ENCODE measurements around the gene TPPP. TPM values are rescaled to one million over a fixed set of nuclear protein-coding genes. Genes with fewer than 3 reads are reported as not detected.

TPPP gene
- total RNA-seq, 1 experiment from 2014 or later = 3.9 TPM

- Histone ChIP-seq H3K36me3 (ENCODE audit: control insufficient read depth in 1 of 2, insufficient read depth in 2 of 2, low read length in 2 of 2) (0 out of 4 replicates have a peak, but pooled peaks cover 0 to 3% of the 10 kb centered on the region in 2 experiments), H3K9ac (ENCODE audit: low read length) (no peak overlapping the region), H3K4me2 (ENCODE audit: low read length) (no peak overlapping the region), H3K27ac (ENCODE audit: low read depth, low read length) (no peak overlapping the region), H3K4me3 (replicated peaks in 1 of 2; ENCODE audit: low read depth in 1 of 2, low read length in 2 of 2) (no peak overlapping the region), H3K9me2 (ENCODE audit: insufficient read depth) (no peaks in the 10 kb centered on the region), H4K20me1 (ENCODE audit: insufficient read depth) (no peaks in the 10 kb centered on the region), H3K4me1 (ENCODE audit: control insufficient read depth in 1 of 2, insufficient read depth in 2 of 2, low read length in 2 of 2) (peaks cover 0 to 33% of the 10 kb centered on the region in 2 experiments; a peak in 2 of 4 replicates), H3K9me3 (ENCODE audit: control insufficient read depth in 1 of 2, insufficient read depth in 1 of 2, low read depth in 1 of 2, low read length in 2 of 2) (no peaks in the 10 kb centered on the region), H2AFZ (ENCODE audit: low read depth, low read length, poor library complexity, severe bottlenecking) (no peak overlapping the region), H3K27me3 (ENCODE audit: insufficient read depth, low read length) (no peaks in the 10 kb centered on the region), H3K79me2 (ENCODE audit: insufficient read depth, low read length) (no peaks in the 10 kb centered on the region)
- ChIA-PET RAD21 (ENCODE audit: low non-redundant PET in 1 of 2, low total read pairs in 2 of 2, uncharacterized antibody in 2 of 2, unreplicated experiment in 2 of 2) (interaction anchor here (0.6 to 0.7 kb wide), 2 partner anchors 15 to 352 kb away, joined by 3 to 4 read pairs; no protein-coding TSS in a partner anchor), POLR2A (no interaction called here), CTCF (interaction anchor here (0.8 to 2.1 kb wide), 4 partner anchors 14 to 353 kb away, joined by 3 to 10 read pairs (median 6); no protein-coding TSS in a partner anchor)
- no peak for ATAC-seq
- intact Hi-C loops (cut with micrococcal nuclease) = loop anchor here (2.0 to 10.0 kb wide), 2 partner anchors 232 to 494 kb away; no protein-coding TSS in a partner anchor
- no peak for TF ChIP-seq REST (IDR thresholded peaks at IDR 0.05; ENCODE audit: low read depth)
- TF ChIP-seq SP1 (IDR thresholded peaks at IDR 0.05; ENCODE audit: low read depth) = no peak
- BruUV-seq (replicated peaks) = no TSS peak
- DNase-seq (ENCODE audit: low read depth, low spot score) = no peak
Measured at GRCh38 chr5:670396-671270, 22.5 kb downstream of the TPPP start.
